Caco-2 (cell line): ENCODE data around the gene TCF7L2. TPM values are rescaled to one million over a fixed set of nuclear protein-coding genes. Genes with fewer than 3 reads are reported as not detected.

Experiments
- BruUV-seq: library from RNA; stranded (reverse); fragments of 400-500 nt; replicated peaks from 2 replicates; lab custom pipeline; 2021; lab: Mats Ljungman, UMichigan
- CTCF ChIA-PET: fragments of 300-600 bp; sonication (Branson Sonifier 250); formaldehyde crosslinking; loops from one replicate; lab custom pipeline; 2022; ENCODE audit warnings: antibody characterized with exemption; lab: Charles Lee
- POLR2A ChIA-PET: fragments of 300-600 bp; sonication (Branson Sonifier 250); formaldehyde crosslinking; loops from one replicate; lab custom pipeline; 2022; ENCODE audit warnings: antibody characterized with exemption; lab: Charles Lee
- DNase-seq, 2 experiments: peaks; one replicate each; pipeline versions ENCODE4 v3.0.0 to v3.0.0-alpha.2; 2020 to 2022
- H3K27me3 ChIP-seq: replicated peaks from 2 replicates; pipeline ENCODE4 v1.6.0; 2011; ENCODE audit warnings: low read length; ENCODE audit not compliant: control insufficient read depth, insufficient read depth
- H3K36me3 ChIP-seq: 2 replicates; pipeline ENCODE4 v1.5.1; 2011; ENCODE audit warnings: low read length; ENCODE audit not compliant: control insufficient read depth, insufficient read depth
- H3K4me1 ChIP-seq: fragments of 250-450 bp; sonication (Bioruptor Pico); 2 replicates; pipeline ENCODE4 v1.5.1; 2020; ENCODE audit warnings: mild to moderate bottlenecking
- H3K4me3 ChIP-seq: 2 replicates; pipeline ENCODE4 v1.5.1; 2011; ENCODE audit warnings: low read depth, mild to moderate bottlenecking, control low read depth, low read length
- H3K9me3 ChIP-seq: fragments of 250-450 bp; sonication (Bioruptor Pico); 2 replicates; pipeline ENCODE4 v1.5.1; 2020; ENCODE audit warnings: mild to moderate bottlenecking, moderate library complexity
- H3K27ac Mint-ChIP-seq: one replicate; pipeline ENCODE4 v1.8.0; 2022; ENCODE audit warnings: mixed read lengths; ENCODE audit not compliant: unreplicated experiment
- H3K27me3 Mint-ChIP-seq: one replicate; pipeline ENCODE4 v1.8.0; 2022; ENCODE audit warnings: mixed read lengths; ENCODE audit not compliant: insufficient read depth, unreplicated experiment
- H3K36me3 Mint-ChIP-seq: one replicate; pipeline ENCODE4 v1.8.0; 2022; ENCODE audit warnings: mild to moderate bottlenecking, mixed read lengths; ENCODE audit not compliant: insufficient read depth, unreplicated experiment
- H3K4me1 Mint-ChIP-seq: one replicate; pipeline ENCODE4 v1.8.0; 2022; ENCODE audit warnings: low read depth, mixed read lengths; ENCODE audit not compliant: unreplicated experiment
- H3K4me3 Mint-ChIP-seq: one replicate; pipeline ENCODE4 v1.8.0; 2022; ENCODE audit warnings: mild to moderate bottlenecking, moderate library complexity, mixed read lengths; ENCODE audit not compliant: unreplicated experiment
- H3K9me3 Mint-ChIP-seq: one replicate; pipeline ENCODE4 v1.8.0; 2022; ENCODE audit warnings: mixed read lengths; ENCODE audit not compliant: unreplicated experiment
- intact Hi-C: fragments of 100-400 bp; cut with micrococcal nuclease; formaldehyde crosslinking; loops from one replicate; pipeline ENCODE4 v1.10.0; 2022; ENCODE audit not compliant: unreplicated experiment
- total RNA-seq: library from RNA; stranded (reverse); gene quantifications from 2 replicates; pipeline ENCODE4 v1.2.3, GENCODE V29; 2022
- TF ChIP-seq, protein P1 (sequence below), 2 experiments: fragments of 200-600 bp in 1 of 2; IDR thresholded peaks; 1 replicate in 1 of 2; 2 replicates in 1 of 2; pipeline versions ENCODE4 v1.5.1 to v1.8.0; 2011 to 2022; ENCODE audit warnings: antibody characterized with exemption in 1 of 2, control low read depth in 1 of 2, inconsistent platforms in 1 of 2, low read depth in 1 of 2, low read length in 1 of 2, mild to moderate bottlenecking in 1 of 2, moderate library complexity in 1 of 2; ENCODE audit not compliant: insufficient read depth in 1 of 2, severe bottlenecking in 1 of 2, unreplicated experiment in 1 of 2

Gene TCF7L2
- total RNA-seq, 1 experiment from 2014 or later, result 45.4 TPM

- POLR2A ChIA-PET, result interaction anchor here (1.0 kb wide), 1 partner anchor 33 kb away, joined by 3 read pairs; no protein-coding TSS in a partner anchor
- BruUV-seq, result no TSS peak
- H3K36me3 Mint-ChIP-seq, result peaks cover 6% of the 10 kb centered on the region
These were observed 226.0 kb downstream of the TCF7L2 start for GRCh38 chr10:113175756-113176651.

DNA sequence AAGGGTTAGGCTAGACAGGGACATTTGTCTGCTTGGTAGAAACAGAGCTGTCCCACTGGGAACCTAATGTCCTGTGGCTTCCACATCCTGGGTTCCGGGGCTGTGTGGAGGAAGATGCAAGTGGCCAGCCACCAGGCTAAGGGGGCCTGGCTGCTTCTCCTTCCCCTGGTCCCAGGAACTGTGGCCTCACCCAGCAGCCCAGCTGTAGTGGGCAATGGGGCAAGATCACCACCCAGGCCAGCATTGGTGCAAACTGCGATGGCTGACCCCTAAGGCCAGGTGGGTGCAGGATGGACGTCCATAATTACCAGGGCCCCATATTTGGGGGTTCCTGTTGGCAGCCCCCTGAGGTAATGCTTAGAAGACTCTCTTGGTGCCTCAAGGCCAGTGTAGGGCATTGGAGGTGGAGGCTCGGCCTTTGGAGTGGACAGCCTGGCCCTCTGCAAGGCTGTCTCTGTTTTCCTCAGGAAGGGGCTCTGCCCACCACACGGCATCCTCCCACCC, 226.7 kb downstream of the TCF7L2 start:
- no peaks in the 10 kb centered on the region for H3K9me3 Mint-ChIP-seq
- no peaks in the 10 kb centered on the region for H3K27me3 Mint-ChIP-seq
- no peak for DNase-seq
- peaks cover 6% of the 10 kb centered on the region for H3K36me3 Mint-ChIP-seq
- TF ChIP-seq, protein P1, sequence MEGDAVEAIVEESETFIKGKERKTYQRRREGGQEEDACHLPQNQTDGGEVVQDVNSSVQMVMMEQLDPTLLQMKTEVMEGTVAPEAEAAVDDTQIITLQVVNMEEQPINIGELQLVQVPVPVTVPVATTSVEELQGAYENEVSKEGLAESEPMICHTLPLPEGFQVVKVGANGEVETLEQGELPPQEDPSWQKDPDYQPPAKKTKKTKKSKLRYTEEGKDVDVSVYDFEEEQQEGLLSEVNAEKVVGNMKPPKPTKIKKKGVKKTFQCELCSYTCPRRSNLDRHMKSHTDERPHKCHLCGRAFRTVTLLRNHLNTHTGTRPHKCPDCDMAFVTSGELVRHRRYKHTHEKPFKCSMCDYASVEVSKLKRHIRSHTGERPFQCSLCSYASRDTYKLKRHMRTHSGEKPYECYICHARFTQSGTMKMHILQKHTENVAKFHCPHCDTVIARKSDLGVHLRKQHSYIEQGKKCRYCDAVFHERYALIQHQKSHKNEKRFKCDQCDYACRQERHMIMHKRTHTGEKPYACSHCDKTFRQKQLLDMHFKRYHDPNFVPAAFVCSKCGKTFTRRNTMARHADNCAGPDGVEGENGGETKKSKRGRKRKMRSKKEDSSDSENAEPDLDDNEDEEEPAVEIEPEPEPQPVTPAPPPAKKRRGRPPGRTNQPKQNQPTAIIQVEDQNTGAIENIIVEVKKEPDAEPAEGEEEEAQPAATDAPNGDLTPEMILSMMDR (IDR thresholded peaks at IDR 0.05; ENCODE audit: insufficient read depth in 1 of 2, low read depth in 1 of 2, low read length in 1 of 2, severe bottlenecking in 1 of 2, unreplicated experiment in 1 of 2), result no peak
- no peak overlapping the region for H3K27ac Mint-ChIP-seq
- Histone ChIP-seq H3K4me3 (no peak overlapping the region), H3K9me3 (no peaks in the 10 kb centered on the region), H3K36me3 (no peaks in the 10 kb centered on the region), H3K4me1 (peaks cover 6% of the 10 kb centered on the region; the same call in 1 of the 2 replicates), H3K27me3 (no peaks in the 10 kb centered on the region)
- BruUV-seq, result no TSS peak
- ChIA-PET CTCF (no interaction called here), POLR2A (no interaction called here)
- intact Hi-C loops, result no loop called here
- H3K4me1 Mint-ChIP-seq, result no peaks in the 10 kb centered on the region
- no peak overlapping the region for H3K4me3 Mint-ChIP-seq

More at GRCh38 chr10:113175756-113176651, 226.0 kb downstream of the TCF7L2 start:
- H3K4me3 ChIP-seq, result no peak overlapping the region
- no peaks in the 10 kb centered on the region for H3K9me3 Mint-ChIP-seq
- intact Hi-C loops, result no loop called here
- H3K27ac Mint-ChIP-seq, result no peak overlapping the region
- no peaks in the 10 kb centered on the region for H3K4me1 Mint-ChIP-seq
- H3K27me3 ChIP-seq, result no peaks in the 10 kb centered on the region
- no peak overlapping the region for H3K4me3 Mint-ChIP-seq
- TF ChIP-seq, protein P1 (IDR thresholded peaks at IDR 0.05; ENCODE audit: insufficient read depth in 1 of 2, low read depth in 1 of 2, low read length in 1 of 2, severe bottlenecking in 1 of 2, unreplicated experiment in 1 of 2), result no peak
- no peaks in the 10 kb centered on the region for H3K27me3 Mint-ChIP-seq
- H3K36me3 ChIP-seq, result no peaks in the 10 kb centered on the region
- no peaks in the 10 kb centered on the region for H3K9me3 ChIP-seq
- H3K4me1 ChIP-seq, result peaks cover 6% of the 10 kb centered on the region; the same call in 1 of the 2 replicates
- no peak for DNase-seq
- CTCF ChIA-PET, result no interaction called here

GRCh38 chr10:113177156-113177935, 227.3 kb downstream of the TCF7L2 start:
- H3K9me3 Mint-ChIP-seq, result no peaks in the 10 kb centered on the region
- Histone ChIP-seq H3K27me3 (no peaks in the 10 kb centered on the region), H3K4me1 (peaks cover 6% of the 10 kb centered on the region; the same call in 1 of the 2 replicates), H3K4me3 (no peak overlapping the region), H3K9me3 (no peaks in the 10 kb centered on the region), H3K36me3 (no peaks in the 10 kb centered on the region)
- H3K27me3 Mint-ChIP-seq, result no peaks in the 10 kb centered on the region
- no peak overlapping the region for H3K4me3 Mint-ChIP-seq
- DNase-seq, result no peak
- TF ChIP-seq, protein P1 (IDR thresholded peaks at IDR 0.05; ENCODE audit: insufficient read depth in 1 of 2, low read depth in 1 of 2, low read length in 1 of 2, severe bottlenecking in 1 of 2, unreplicated experiment in 1 of 2), result no peak
- ChIA-PET CTCF (no interaction called here), POLR2A (no interaction called here)
- BruUV-seq, result no TSS peak
- H3K4me1 Mint-ChIP-seq, result no peaks in the 10 kb centered on the region
- H3K27ac Mint-ChIP-seq, result no peak overlapping the region
- peaks cover 6% of the 10 kb centered on the region for H3K36me3 Mint-ChIP-seq
- intact Hi-C loops, result no loop called here
